ENCODE measurements around the gene GLYR1.

DNA sequence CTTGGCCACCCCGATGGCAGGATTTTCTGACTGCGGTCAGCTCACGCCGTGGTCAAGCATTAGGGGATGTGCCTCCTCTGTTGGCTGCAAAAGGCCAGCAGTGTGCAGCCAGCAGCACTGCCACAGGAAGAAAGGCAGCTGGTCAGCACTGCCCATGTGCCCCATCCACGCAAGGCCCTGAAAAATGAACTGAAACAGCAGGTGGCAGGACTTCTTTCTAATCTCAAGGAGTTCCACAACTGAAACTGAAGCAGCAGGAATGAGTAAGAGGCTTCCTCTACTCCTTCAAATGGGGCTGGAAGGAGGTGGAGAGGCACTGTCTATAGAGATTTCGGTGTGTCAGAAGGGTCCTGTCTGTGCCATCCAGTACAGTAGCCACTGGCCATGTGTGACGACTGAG is 83.3 kb downstream of the GLYR1 start:
- TF ChIP-seq GATA2 (CRISPR knock-in tag; IDR thresholded peaks at IDR 0.05): no peak
- no peak for TF ChIP-seq SMAD3 (CRISPR knock-in tag; conservative IDR thresholded peaks at IDR 0.05)
- TF ChIP-seq ZFX (CRISPR knock-in tag; IDR thresholded peaks at IDR 0.05): no peak
- no peak for TF ChIP-seq CAMTA2 (CRISPR knock-in tag; conservative IDR thresholded peaks at IDR 0.05)
- no peak for TF ChIP-seq ZNF24 (IDR thresholded peaks at IDR 0.05)
- TF ChIP-seq CBX3 (IDR thresholded peaks at IDR 0.05; ENCODE audit: borderline replicate concordance in 1 of 2, low read length in 2 of 2): no peak
- no peak for TF ChIP-seq POLR2A (conservative IDR thresholded peaks at IDR 0.05)
- TF ChIP-seq CTCF (IDR thresholded peaks at IDR 0.05 in 2 of 3, conservative IDR thresholded peaks at IDR 0.05 in 1 of 3; ENCODE audit: insufficient read depth in 2 of 3, low read depth in 1 of 3, low read length in 3 of 3): no peak
- TF ChIP-seq ZNF146 (CRISPR knock-in tag; IDR thresholded peaks at IDR 0.05; ENCODE audit: unreplicated experiment): no peak
- TF ChIP-seq HDGF (IDR thresholded peaks at IDR 0.05): no peak
- no peak for TF ChIP-seq HNRNPLL (IDR thresholded peaks at IDR 0.05; ENCODE audit: low read depth, low read length, poor library complexity, severe bottlenecking)

Measured in K562 (cell line).